Measurements from ENCODE around the gene CELF2. TPM values are rescaled to one million over a fixed set of nuclear protein-coding genes. Genes with fewer than 3 reads are reported as not detected.

Gene CELF2
- total RNA-seq, 1 experiment from 2014 or later, result not detected

GRCh38 chr10:11045995-11046775 lies 28.5 kb downstream of the CELF2 start:
- no peak for DNase-seq (ENCODE audit: low read depth in 1 of 2, low spot score in 2 of 2)
- Histone ChIP-seq H3K9me3 (replicated peaks) (no peaks in the 10 kb centered on the region), H3K27me3 (replicated peaks) (no peaks in the 10 kb centered on the region), H3K36me3 (no peaks in the 10 kb centered on the region), H3K4me1 (replicated peaks) (no peaks in the 10 kb centered on the region), H3K27ac (no peak overlapping the region), H3K4me3 (no peak overlapping the region)

DNA sequence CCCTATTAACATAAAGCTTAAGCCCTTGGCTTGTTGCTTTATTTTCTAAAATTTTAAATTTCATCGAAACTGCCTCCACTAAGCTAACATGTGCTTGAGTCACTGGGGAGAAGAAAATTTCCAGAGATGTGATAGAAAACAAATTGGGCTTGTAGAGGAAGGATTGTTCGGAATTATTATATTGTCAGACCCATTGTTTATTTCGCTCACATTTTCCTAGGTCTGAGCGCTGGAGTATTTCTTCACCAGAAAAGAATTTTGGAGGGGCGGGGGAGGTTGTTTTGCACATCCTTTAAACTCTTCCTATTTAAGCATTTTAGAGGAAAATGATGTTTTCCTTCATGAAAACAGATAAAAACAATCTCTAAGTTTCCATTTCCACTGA lies 29.1 kb downstream of the CELF2 start:
- H3K9me3 ChIP-seq (replicated peaks), result no peaks in the 10 kb centered on the region
- no peaks in the 10 kb centered on the region for H3K36me3 ChIP-seq
- H3K4me1 ChIP-seq (replicated peaks), result no peaks in the 10 kb centered on the region
- H3K27ac ChIP-seq, result no peak overlapping the region
- no peaks in the 10 kb centered on the region for H3K27me3 ChIP-seq (replicated peaks)
- DNase-seq (ENCODE audit: low read depth in 1 of 2, low spot score in 2 of 2), result no peak
- no peak overlapping the region for H3K4me3 ChIP-seq

GRCh38 chr10:11048707-11049278 lies 31.1 kb downstream of the CELF2 start:
- Histone ChIP-seq H3K27me3 (replicated peaks) (no peaks in the 10 kb centered on the region), H3K4me1 (replicated peaks) (no peaks in the 10 kb centered on the region), H3K4me3 (no peak overlapping the region), H3K27ac (no peak overlapping the region), H3K9me3 (replicated peaks) (no peaks in the 10 kb centered on the region), H3K36me3 (no peaks in the 10 kb centered on the region)
- no peak for DNase-seq (ENCODE audit: low read depth in 1 of 2, low spot score in 2 of 2)

DNA sequence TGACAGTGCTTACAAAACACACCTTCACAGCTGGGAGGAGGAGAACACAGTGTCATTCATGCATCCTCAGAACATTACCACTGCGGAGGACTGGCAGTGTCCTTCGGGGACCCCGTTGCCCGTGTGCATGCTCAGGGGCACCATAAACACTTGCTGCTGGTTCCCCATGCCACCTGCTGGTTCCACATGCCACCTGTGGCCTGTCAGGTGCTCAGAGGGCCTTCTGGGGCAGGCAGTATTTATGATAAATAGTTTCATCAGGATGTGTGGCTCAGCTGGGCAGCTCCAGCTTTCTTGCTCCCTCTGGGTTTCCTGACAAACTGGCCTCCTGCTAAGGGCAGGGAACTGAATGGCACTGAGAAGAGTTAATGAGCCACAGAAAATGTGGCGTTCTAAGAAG lies 32.1 kb downstream of the CELF2 start:
- H3K27ac ChIP-seq, result no peak overlapping the region
- H3K36me3 ChIP-seq, result no peaks in the 10 kb centered on the region
- H3K27me3 ChIP-seq (replicated peaks), result no peaks in the 10 kb centered on the region
- no peak overlapping the region for H3K4me3 ChIP-seq
- no peak for DNase-seq (ENCODE audit: low read depth in 1 of 2, low spot score in 2 of 2)
- no peaks in the 10 kb centered on the region for H3K4me1 ChIP-seq (replicated peaks)
- no peaks in the 10 kb centered on the region for H3K9me3 ChIP-seq (replicated peaks)

- no peaks in the 10 kb centered on the region for H3K36me3 ChIP-seq
- no peak for DNase-seq (ENCODE audit: low read depth in 1 of 2, low spot score in 2 of 2)
- H3K27ac ChIP-seq, result no peak overlapping the region
- H3K27me3 ChIP-seq (replicated peaks), result no peaks in the 10 kb centered on the region
- no peak overlapping the region for H3K4me3 ChIP-seq
- H3K4me1 ChIP-seq (replicated peaks), result no peaks in the 10 kb centered on the region
- no peaks in the 10 kb centered on the region for H3K9me3 ChIP-seq (replicated peaks)
Measured at GRCh38 chr10:11050301-11051287, 32.9 kb downstream of the CELF2 start.

DNA sequence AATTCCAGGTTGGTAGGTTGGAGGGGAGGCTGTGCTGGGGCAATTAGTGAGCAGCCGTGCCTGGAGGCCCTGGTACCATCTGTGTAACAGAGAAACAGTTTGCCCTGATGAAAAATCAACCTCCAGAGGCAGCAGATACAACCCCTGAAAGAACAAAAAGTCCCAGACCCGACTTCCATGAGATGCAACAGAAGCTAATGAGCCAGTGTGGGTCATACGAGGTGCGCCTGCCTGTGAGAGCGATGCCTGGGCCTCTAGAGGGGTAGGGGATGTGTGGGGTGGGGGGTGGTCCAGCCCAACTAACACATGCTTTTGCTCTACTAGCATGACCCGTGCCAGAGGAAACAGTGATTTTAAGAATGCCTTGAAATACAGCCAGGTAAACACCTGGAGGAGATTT lies 39.3 kb downstream of the CELF2 start:
- no peak for DNase-seq (ENCODE audit: low read depth in 1 of 2, low spot score in 2 of 2)
- no peaks in the 10 kb centered on the region for H3K4me1 ChIP-seq (replicated peaks)
- H3K36me3 ChIP-seq, result no peaks in the 10 kb centered on the region
- no peaks in the 10 kb centered on the region for H3K9me3 ChIP-seq (replicated peaks)
- no peaks in the 10 kb centered on the region for H3K27me3 ChIP-seq (replicated peaks)
- no peak overlapping the region for H3K4me3 ChIP-seq
- no peak overlapping the region for H3K27ac ChIP-seq

- Histone ChIP-seq H3K27me3 (replicated peaks) (no peaks in the 10 kb centered on the region), H3K36me3 (no peaks in the 10 kb centered on the region), H3K4me3 (no peak overlapping the region), H3K9me3 (replicated peaks) (no peaks in the 10 kb centered on the region), H3K27ac (no peak overlapping the region), H3K4me1 (replicated peaks) (no peaks in the 10 kb centered on the region)
- no peak for DNase-seq (ENCODE audit: low read depth in 1 of 2, low spot score in 2 of 2)
Measured at GRCh38 chr10:11057448-11057847, 39.8 kb downstream of the CELF2 start.

DNA sequence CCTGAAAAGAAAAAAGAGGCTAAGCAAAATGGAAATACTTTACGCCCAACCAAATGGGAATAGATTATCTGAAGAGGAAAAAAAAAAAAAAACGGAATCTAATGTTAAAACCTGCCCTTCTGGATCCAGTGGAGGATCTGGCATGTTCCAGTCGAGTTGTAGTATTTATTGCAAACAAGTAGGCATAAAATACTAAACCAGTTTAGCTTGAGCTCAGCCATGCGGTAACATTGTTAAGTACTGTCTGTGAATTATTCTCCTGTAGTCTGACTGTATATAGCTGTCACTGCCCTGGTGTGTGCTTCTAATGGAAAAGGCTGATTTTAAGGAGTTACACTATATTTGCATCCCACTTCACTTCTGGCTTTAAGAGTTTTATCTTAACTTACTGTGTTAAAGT lies 40.3 kb downstream of the CELF2 start:
- Histone ChIP-seq H3K4me1 (replicated peaks) (no peaks in the 10 kb centered on the region), H3K9me3 (replicated peaks) (no peaks in the 10 kb centered on the region), H3K27me3 (replicated peaks) (no peaks in the 10 kb centered on the region), H3K27ac (no peak overlapping the region), H3K36me3 (no peaks in the 10 kb centered on the region), H3K4me3 (no peak overlapping the region)
- DNase-seq (ENCODE audit: low read depth in 1 of 2, low spot score in 2 of 2), result no peak

DNA sequence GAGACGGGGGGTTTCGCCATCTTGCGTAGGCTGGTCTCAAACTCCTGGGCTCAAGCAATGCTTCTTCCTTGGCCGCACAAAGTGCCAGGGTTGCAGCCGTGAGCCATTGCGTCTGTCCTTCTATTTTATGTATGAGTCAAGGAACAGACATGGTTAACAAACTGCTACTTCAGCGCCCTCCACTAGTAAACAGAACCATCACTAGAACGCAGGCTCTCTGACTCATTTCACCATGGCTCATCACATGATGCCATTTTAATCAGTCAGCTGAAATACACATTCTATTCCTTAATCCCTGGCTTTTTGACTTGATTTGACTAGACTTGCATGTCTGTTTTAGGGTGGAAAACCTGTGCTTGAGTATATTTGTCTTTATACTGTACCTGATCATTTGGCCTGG lies 41.3 kb downstream of the CELF2 start:
- Histone ChIP-seq H3K9me3 (replicated peaks) (no peaks in the 10 kb centered on the region), H3K27ac (no peak overlapping the region), H3K4me1 (replicated peaks) (no peaks in the 10 kb centered on the region), H3K36me3 (no peaks in the 10 kb centered on the region), H3K27me3 (replicated peaks) (no peaks in the 10 kb centered on the region), H3K4me3 (no peak overlapping the region)
- DNase-seq (ENCODE audit: low read depth in 1 of 2, low spot score in 2 of 2), result no peak

- H3K27me3 ChIP-seq (replicated peaks), result no peaks in the 10 kb centered on the region
- no peak for DNase-seq (ENCODE audit: low read depth in 1 of 2, low spot score in 2 of 2)
- H3K9me3 ChIP-seq (replicated peaks), result no peaks in the 10 kb centered on the region
- H3K27ac ChIP-seq, result no peak overlapping the region
- H3K4me3 ChIP-seq, result no peak overlapping the region
- no peaks in the 10 kb centered on the region for H3K36me3 ChIP-seq
- H3K4me1 ChIP-seq (replicated peaks), result no peaks in the 10 kb centered on the region
Measured at GRCh38 chr10:11063856-11064255, 46.2 kb downstream of the CELF2 start.

GRCh38 chr10:11064832-11065231 lies 47.2 kb downstream of the CELF2 start:
- no peak for DNase-seq (ENCODE audit: low read depth in 1 of 2, low spot score in 2 of 2)
- Histone ChIP-seq H3K36me3 (no peaks in the 10 kb centered on the region), H3K4me3 (no peak overlapping the region), H3K4me1 (replicated peaks) (no peaks in the 10 kb centered on the region), H3K27me3 (replicated peaks) (no peaks in the 10 kb centered on the region), H3K9me3 (replicated peaks) (no peaks in the 10 kb centered on the region), H3K27ac (no peak overlapping the region)

GRCh38 chr10:11065567-11065966 lies 47.9 kb downstream of the CELF2 start:
- Histone ChIP-seq H3K27me3 (replicated peaks) (no peaks in the 10 kb centered on the region), H3K36me3 (no peaks in the 10 kb centered on the region), H3K9me3 (replicated peaks) (no peaks in the 10 kb centered on the region), H3K4me3 (no peak overlapping the region), H3K27ac (no peak overlapping the region), H3K4me1 (replicated peaks) (no peaks in the 10 kb centered on the region)
- no peak for DNase-seq (ENCODE audit: low read depth in 1 of 2, low spot score in 2 of 2)

DNA sequence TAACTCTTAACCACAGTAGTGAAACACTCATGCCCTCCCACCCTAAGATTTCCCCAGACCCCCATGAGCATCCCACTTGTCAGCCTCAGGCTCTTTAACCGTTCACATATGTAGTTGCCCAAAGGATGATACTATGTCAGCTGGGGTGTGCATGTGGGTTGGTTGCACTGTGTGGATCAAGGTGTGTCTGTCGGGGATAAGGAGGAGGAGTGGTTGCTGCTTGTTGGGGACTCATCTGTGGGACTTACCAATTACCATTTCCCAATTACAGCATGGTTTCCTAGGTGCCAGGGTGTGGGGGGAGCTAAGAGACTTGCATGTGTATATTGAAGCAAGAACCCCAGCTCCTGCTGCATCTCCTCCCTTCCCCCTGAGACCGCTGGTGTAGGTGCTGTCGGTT lies 48.8 kb downstream of the CELF2 start:
- H3K27me3 ChIP-seq (replicated peaks), result no peaks in the 10 kb centered on the region
- H3K9me3 ChIP-seq (replicated peaks), result no peaks in the 10 kb centered on the region
- no peak overlapping the region for H3K4me3 ChIP-seq
- no peak for DNase-seq (ENCODE audit: low read depth in 1 of 2, low spot score in 2 of 2)
- H3K36me3 ChIP-seq, result no peaks in the 10 kb centered on the region
- H3K4me1 ChIP-seq (replicated peaks), result no peaks in the 10 kb centered on the region
- H3K27ac ChIP-seq, result no peak overlapping the region
